NT2/D1 (cell line): ENCODE measurements around the gene SLC22A2.
"Not testable (repeated sequence)": the region's sequence is repeated elsewhere in the genome, so short reads cannot be mapped to it uniquely, and the experiment has no call there.

Experiments
- SUZ12 ChIP-seq: IDR thresholded peaks from 2 replicates; pipeline ENCODE4 v1.6.1; 2011; ENCODE audit not compliant: insufficient read length, insufficient read depth; ENCODE audit errors: extremely low read depth
- YY1 ChIP-seq: IDR thresholded peaks from 2 replicates; pipeline ENCODE4 v1.6.1; 2011; ENCODE audit not compliant: insufficient read length, insufficient read depth

- TF ChIP-seq YY1, SUZ12: not testable (repeated sequence)
Observed at GRCh38 chr6:160233950-160234640, 24.5 kb downstream of the SLC22A2 start.
